ENCODE measurements around the gene ABLIM2. TPM values are rescaled to one million over a fixed set of nuclear protein-coding genes. Genes with fewer than 3 reads are reported as not detected.

The ABLIM2 gene
- polyA plus RNA-seq, 3 donors: 3.2 to 12.3 (median 4.6) TPM

- WGBS, 3 donors: 84 to 88% (median 86%) methylated on average over 9 of the region's 9 CpGs
- H3K27ac ChIP-seq (ENCODE audit: low read depth, low read length): no peak overlapping the region
Measured at GRCh38 chr4:8179771-8180170, 21.2 kb upstream of the ABLIM2 start.

DNA sequence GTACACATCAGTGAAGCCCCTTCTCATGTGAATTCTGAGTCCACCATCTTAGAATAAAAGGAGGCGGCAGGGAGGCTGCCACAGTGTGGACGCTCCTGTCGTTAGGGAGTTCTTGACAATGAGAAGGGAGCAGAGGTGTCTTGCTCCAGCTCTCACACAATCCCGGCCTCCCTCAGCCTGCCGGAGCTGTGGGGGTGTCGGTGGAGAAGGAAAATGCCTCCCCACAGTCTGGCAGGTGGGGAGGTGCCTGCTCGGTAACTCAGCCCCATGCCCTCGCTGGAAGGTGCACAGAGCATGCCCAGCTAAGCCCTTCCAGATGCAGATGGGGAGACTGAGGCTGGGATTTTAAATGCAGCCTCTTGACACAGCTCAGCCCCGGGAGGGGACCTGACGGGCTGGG lies 20.5 kb upstream of the ABLIM2 start:
- no peak overlapping the region for H3K27ac ChIP-seq (ENCODE audit: low read depth, low read length)
- 88 to 91% (median 90%) methylated on average over 10 of the region's 10 CpGs for WGBS, 3 donors

DNA sequence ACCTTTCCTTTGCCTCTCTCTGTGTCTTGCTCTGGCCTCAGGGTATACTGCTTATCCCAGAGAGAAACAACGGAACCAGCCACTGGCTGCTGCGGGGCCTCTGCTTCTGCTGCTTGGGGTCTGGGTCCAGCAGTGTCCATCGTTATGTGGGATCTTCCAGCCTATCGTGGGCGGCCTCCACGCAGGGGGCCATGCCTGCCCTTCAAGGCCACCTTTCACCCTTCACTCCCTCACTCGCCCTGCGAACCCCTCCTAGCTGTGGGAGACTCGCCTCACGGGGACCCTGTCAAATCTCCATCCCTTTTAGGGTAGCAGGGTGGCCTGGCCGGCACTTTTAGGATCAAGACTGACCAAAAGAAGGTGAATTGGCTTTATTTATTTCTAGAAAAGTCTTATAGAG lies 19.3 kb upstream of the ABLIM2 start:
- WGBS, 3 donors: 92 to 95% (median 92%) methylated on average over 11 of the region's 11 CpGs
- H3K27ac ChIP-seq (ENCODE audit: low read depth, low read length): no peak overlapping the region

DNA sequence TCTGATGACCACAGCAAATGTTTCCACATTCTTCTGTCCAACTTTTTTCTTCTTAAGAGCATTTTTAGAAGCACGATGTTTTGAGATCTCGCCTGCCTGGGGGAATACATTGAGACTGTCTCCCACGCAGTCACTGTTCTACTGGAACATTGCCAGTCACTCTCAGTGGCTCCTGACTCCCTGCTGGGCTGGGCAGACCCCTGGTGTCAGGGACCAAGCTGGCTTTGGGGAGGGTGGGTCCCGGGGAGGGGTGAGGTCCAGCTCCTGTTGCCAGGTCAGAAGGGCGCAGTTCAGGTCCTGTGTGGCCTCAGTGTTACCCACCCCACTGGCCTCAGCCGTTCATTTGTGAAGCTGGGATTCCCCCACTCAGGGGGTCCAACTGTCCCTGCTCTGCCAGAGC lies 18.9 kb upstream of the ABLIM2 start:
- no peak overlapping the region for H3K27ac ChIP-seq (ENCODE audit: low read depth, low read length)
- 61 to 79% (median 76%) methylated on average over 6 of the region's 6 CpGs for WGBS, 3 donors

DNA sequence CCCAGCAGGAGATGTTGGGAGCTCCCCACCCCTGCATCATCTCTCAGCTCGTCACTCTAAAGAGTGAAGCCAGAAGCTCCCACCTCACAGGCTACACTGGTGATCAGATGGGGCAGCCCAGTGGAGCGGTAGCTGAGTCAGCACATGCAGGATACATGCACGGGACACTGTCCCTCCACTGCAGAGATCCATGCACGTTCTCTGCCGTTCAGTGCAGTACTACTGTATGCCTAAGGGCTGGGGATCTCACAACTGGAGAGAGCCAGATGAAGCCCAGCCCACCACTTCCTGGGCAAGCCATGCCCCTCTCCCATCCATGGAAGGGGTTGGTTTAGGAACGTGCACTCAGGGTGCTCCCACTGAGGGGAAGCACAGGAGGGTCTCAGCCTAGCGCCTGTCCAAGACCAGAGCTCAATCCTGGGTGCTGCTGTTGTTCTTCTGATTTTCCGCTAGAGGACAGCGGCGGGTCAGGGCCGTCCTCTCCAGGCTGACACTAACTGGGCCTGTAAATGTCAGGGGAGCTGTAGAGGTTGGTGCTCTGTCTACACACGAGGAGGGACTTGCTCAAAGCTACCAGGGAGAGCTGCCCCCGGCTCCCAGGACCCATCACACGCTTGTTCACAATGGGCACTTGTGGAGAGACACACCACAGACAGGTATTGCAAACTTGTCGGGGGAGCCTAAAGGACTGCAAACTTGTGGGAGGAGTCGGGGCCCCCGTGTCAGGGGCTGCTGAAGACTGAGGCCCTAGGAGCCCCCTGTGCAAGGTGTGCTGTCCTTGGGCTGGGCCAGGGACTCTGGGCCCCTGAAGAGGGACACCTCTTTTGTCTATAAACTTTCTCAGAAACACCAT lies 18.2 kb upstream of the ABLIM2 start:
- no peak overlapping the region for H3K27ac ChIP-seq (ENCODE audit: low read depth, low read length)
- WGBS, 3 donors: 29 to 41% (median 40%) methylated on average over 17 of the region's 17 CpGs

DNA sequence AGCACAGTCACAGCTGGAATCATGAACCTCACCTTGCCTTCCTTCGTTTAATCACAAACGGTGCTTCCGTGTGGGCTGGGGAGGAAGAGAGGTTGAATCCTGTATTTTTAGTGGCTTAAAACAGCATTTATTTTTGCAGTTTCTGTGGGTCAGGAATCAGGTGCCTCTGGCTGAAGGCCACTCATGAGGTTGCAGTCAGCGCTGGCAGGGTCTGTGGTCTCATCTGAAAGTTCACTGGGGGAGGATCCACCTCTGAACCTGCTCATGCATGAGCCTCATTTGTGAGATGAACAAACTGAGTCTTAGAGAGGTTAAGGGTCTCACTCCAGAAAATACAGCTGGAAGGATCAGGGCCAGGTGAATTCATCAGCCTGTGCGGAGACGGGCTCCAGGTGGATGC lies 17.1 kb upstream of the ABLIM2 start:
- 77 to 86% (median 84%) methylated on average over 6 of the region's 6 CpGs for whole genome bisulfite sequencing, 3 donors
- H3K27ac ChIP-seq (ENCODE audit: low read depth, low read length): no peak overlapping the region

GRCh38 chr4:8174970-8175369 lies 16.4 kb upstream of the ABLIM2 start:
- WGBS, 3 donors: 83 to 88% (median 88%) methylated on average over 3 of the region's 3 CpGs
- H3K27ac ChIP-seq (ENCODE audit: low read depth, low read length): no peak overlapping the region

DNA sequence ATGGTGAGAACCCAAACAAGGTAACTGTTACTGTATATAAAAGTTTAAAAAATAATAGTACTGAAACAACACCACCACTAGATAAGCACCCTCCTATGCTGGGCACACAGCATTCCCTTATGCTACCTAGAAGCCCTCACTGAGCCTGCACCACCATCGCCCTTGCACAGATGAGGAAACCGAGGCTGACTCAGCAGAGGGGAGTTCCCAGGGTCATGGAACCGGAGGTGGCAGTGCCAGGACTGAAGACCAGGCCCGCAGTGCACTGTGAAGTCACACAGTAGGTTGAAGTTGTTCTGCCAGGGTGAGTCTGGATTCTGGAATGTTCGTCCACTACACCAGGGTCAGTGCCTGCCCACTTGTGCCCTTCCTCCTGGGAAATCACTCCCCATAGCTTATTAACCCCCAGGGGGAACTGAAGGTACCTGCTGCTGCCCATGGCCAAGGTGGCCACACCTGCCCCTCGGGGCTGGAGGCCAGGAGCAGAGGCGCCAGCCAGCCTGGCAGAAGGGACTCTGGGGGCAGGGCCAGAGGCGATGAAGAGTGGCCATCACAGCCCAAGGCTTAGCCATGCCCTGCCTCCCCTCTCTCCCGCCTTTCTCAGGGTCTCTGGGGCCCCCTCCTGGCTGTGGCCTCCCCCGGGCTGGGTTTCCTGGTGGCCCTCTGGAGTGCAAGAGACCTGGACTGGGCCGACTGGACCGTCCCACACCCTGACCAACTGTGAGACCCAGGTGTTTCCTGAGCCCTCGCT lies 15.1 kb upstream of the ABLIM2 start:
- H3K27ac ChIP-seq (ENCODE audit: low read depth, low read length): no peak overlapping the region
- 73 to 76% (median 75%) methylated on average over 12 to 13 of the region's 13 CpGs for WGBS, 3 donors

- H3K27ac ChIP-seq (ENCODE audit: low read depth, low read length): no peak overlapping the region
- WGBS, 3 donors: 70 to 82% (median 72%) methylated on average over 36 of the region's 36 CpGs
Measured at GRCh38 chr4:8171984-8172924, 13.6 kb upstream of the ABLIM2 start.

DNA sequence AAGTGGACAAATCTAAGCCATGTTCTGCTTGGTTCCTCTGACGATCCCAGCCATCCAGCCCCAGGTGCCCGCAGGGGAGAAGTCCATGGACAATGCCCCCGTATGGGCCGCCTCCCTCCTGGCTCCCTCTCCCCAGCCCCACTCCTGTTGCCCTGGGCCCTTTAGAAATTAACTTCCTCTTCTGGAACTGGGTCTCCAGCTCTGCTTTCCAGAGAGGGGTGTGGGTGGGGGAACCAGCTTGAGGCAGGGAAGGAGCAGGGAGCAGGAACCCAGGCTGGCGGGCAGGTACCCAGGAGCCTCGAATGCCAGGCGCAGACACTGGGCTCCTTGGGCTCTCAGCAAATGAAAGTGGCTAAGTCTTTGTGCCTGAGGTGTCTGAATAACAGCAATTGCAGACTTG lies 12.7 kb upstream of the ABLIM2 start:
- 77 to 86% (median 81%) methylated on average over 7 of the region's 7 CpGs for WGBS, 3 donors
- no peak overlapping the region for H3K27ac ChIP-seq (ENCODE audit: low read depth, low read length)

- WGBS, 3 donors: 92 to 94% (median 93%) methylated on average over 11 of the region's 11 CpGs
- H3K27ac ChIP-seq (ENCODE audit: low read depth, low read length): no peak overlapping the region
Measured at GRCh38 chr4:8170341-8170740, 11.7 kb upstream of the ABLIM2 start.

DNA sequence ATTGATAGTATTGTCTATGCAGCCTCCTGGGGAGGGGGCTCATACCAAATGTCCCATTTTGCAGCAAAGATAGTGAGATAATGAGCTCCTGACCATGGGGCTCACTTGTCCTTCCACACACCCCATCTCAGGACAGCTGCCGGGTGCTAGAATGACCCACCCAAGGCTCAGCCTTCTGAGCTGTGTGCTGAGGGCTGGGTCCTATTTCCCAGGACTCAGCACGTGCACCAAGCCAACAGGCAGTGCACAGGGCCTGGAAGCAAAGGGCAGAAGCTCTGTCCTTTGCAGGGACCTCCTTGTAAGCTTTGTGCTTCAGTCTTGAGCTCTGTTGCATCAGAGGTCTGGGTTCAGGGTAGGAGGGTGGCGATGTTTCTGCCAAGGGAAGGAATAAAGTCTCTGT lies 11.2 kb upstream of the ABLIM2 start:
- H3K27ac ChIP-seq (ENCODE audit: low read depth, low read length): no peak overlapping the region
- 85 to 92% (median 88%) methylated on average over 3 of the region's 3 CpGs for WGBS, 3 donors

DNA sequence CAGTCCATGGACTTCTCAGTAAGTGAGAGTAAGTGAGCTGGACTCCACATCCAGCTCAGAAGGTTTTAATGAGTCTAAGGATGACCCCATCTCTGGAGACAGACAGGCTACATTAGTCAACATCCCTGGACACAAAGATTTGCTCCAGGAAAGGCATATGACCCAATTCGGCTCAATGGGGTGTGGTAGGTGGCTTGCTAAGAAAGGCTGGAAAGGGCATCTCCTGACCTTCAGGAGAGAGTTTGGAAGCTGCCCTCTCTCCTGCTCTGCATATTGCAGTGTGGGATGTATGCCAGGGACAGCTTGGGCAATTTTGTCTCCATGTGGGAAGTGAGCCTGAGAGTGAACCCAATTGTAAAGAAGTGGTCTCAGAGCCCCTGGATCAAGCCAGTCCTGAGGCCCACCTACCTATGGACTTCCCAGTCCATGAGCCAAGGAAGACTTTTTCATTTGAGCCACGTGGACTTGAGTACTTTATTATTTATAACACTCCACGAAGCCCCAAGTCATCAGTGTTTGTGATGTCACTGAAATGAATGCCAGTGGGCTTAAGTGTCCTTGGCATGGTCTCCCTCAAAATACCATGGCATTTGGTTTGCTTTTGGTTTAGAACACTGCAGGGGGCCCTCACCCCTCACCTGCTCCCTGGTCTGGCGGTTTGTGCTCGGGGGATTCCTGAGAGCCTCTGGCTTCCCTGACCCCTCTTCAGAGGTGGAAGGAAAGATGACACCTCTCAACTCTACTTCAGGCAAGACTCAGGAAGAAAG lies 10.4 kb upstream of the ABLIM2 start:
- no peak overlapping the region for H3K27ac ChIP-seq (ENCODE audit: low read depth, low read length)
- WGBS, 3 donors: 84 to 90% (median 85%) methylated on average over 5 of the region's 5 CpGs

- no peak overlapping the region for H3K27ac ChIP-seq (ENCODE audit: low read depth, low read length)
Measured at GRCh38 chr4:8168232-8168631, 9.6 kb upstream of the ABLIM2 start.

DNA sequence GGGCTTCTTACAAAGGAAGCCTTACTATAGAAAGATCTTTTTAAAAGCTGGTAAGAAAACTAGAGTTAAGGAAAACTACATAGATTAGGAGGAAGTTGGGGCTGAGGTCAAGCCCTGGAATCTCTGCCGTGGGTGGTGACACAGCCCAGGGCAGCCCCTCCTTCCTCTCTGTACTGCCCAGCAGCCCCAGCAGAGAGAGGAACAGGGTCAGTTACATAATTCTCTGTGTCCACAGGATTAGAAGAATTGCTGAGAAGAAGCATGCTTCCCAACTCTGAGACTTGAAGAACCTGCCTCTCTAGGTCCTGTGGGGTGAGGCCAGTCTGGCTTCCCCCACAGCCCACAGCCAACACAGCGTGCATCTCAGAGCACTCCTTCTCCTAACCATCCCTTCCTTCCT lies 9.2 kb upstream of the ABLIM2 start:
- WGBS, 3 donors: 21 to 46% (median 28%) methylated on average over 2 of the region's 2 CpGs
- no peak overlapping the region for H3K27ac ChIP-seq (ENCODE audit: low read depth, low read length)

More at GRCh38 chr4:8168232-8168631, 9.6 kb upstream of the ABLIM2 start:
- WGBS, 3 donors: 96 to 100% (median 100%) methylated on average over 1 of the region's 1 CpG

GRCh38 chr4:8167291-8167690 lies 8.7 kb upstream of the ABLIM2 start:
- no peak overlapping the region for H3K27ac ChIP-seq (ENCODE audit: low read depth, low read length)

GRCh38 chr4:8165374-8165896 lies 6.8 kb upstream of the ABLIM2 start:
- 71 to 87% (median 79%) methylated on average over 6 of the region's 6 CpGs for WGBS, 3 donors
- no peak overlapping the region for H3K27ac ChIP-seq (ENCODE audit: low read depth, low read length)

More at GRCh38 chr4:8167291-8167690, 8.7 kb upstream of the ABLIM2 start:
- WGBS, 3 donors: 16 to 65% (median 18%) methylated on average over 2 of the region's 2 CpGs

GRCh38 chr4:8164687-8165086 lies 6.1 kb upstream of the ABLIM2 start:
- 92 to 94% (median 93%) methylated on average over 10 of the region's 10 CpGs for WGBS, 3 donors
- H3K27ac ChIP-seq (ENCODE audit: low read depth, low read length): no peak overlapping the region

All from adipose tissue (tissue), 3 donors.